H9 (cell line): ENCODE results near the gene CARMIL3. TPM values are rescaled to one million over a fixed set of nuclear protein-coding genes. Genes with fewer than 3 reads are reported as not detected.

Experiments
- DNase-seq: peaks from one replicate; pipeline ENCODE4 v3.0.0-alpha.2; 2017
- H2AFZ ChIP-seq: one replicate; pipeline ENCODE4 v1.6.1; 2013; ENCODE audit warnings: mild to moderate bottlenecking, low read length, control low read depth, moderate library complexity
- H2AK5ac ChIP-seq: 2 replicates; pipeline ENCODE4 v1.6.1; 2013; ENCODE audit warnings: low read length, control low read depth, mixed read lengths; ENCODE audit not compliant: insufficient read length
- H2BK120ac ChIP-seq: one replicate; pipeline ENCODE4 v1.6.1; 2013; ENCODE audit warnings: low read depth, mild to moderate bottlenecking, low read length, control low read depth, inconsistent platforms; ENCODE audit not compliant: poor library complexity, severe bottlenecking
- H2BK12ac ChIP-seq: 2 replicates; pipeline ENCODE4 v1.6.1; 2013; ENCODE audit warnings: low read length, control low read depth, mixed read lengths, low read depth; ENCODE audit not compliant: insufficient read length
- H2BK15ac ChIP-seq: 2 replicates; pipeline ENCODE4 v1.6.1; 2013; ENCODE audit warnings: low read depth, low read length, control low read depth
- H2BK20ac ChIP-seq: one replicate; pipeline ENCODE4 v1.6.1; 2013; ENCODE audit warnings: low read depth, mild to moderate bottlenecking, low read length, control low read depth, inconsistent platforms; ENCODE audit not compliant: poor library complexity, severe bottlenecking
- H2BK5ac ChIP-seq: 2 replicates; pipeline ENCODE4 v1.6.1; 2013; ENCODE audit warnings: low read length, control low read depth, mixed read lengths; ENCODE audit not compliant: insufficient read length
- H3K14ac ChIP-seq: 2 replicates; pipeline ENCODE4 v1.6.1; 2013; ENCODE audit warnings: low read length, control low read depth; ENCODE audit not compliant: insufficient read depth
- H3K18ac ChIP-seq: 2 replicates; pipeline ENCODE4 v1.6.1; 2013; ENCODE audit warnings: low read depth, mild to moderate bottlenecking, mixed read lengths, low read length, control low read depth; ENCODE audit not compliant: insufficient read length
- H3K23ac ChIP-seq: 2 replicates; pipeline ENCODE4 v1.6.1; 2013; ENCODE audit warnings: low read length, control low read depth, mixed read lengths, low read depth; ENCODE audit not compliant: insufficient read length
- H3K23me2 ChIP-seq: 2 replicates; pipeline ENCODE4 v1.6.1; 2013; ENCODE audit warnings: low read depth, mild to moderate bottlenecking, mixed read lengths, low read length, control low read depth; ENCODE audit not compliant: insufficient read length, poor library complexity, severe bottlenecking
- H3K27ac ChIP-seq: 2 replicates; pipeline ENCODE4 v1.5.1; 2013; ENCODE audit warnings: low read length, control low read depth, mixed read lengths, low read depth; ENCODE audit not compliant: insufficient read length
- H3K27me3 ChIP-seq: 2 replicates; pipeline ENCODE4 v1.6.1; 2013; ENCODE audit warnings: low read length, control low read depth, inconsistent platforms; ENCODE audit not compliant: insufficient read depth
- H3K4ac ChIP-seq: 2 replicates; pipeline ENCODE4 v1.6.1; 2013; ENCODE audit warnings: low read depth, mild to moderate bottlenecking, control low read depth, inconsistent platforms, low read length, moderate library complexity
- H3K4me1 ChIP-seq: 2 replicates; pipeline ENCODE4 v1.6.1; 2013; ENCODE audit warnings: low read length, control low read depth, inconsistent platforms; ENCODE audit not compliant: insufficient read depth
- H3K4me2 ChIP-seq: 2 replicates; pipeline ENCODE4 v1.6.1; 2013; ENCODE audit warnings: low read length, control low read depth, mixed read lengths; ENCODE audit not compliant: insufficient read length, insufficient read depth
- H3K56ac ChIP-seq: 2 replicates; pipeline ENCODE4 v1.6.1; 2013; ENCODE audit warnings: low read depth, mild to moderate bottlenecking, mixed read lengths, low read length, control low read depth; ENCODE audit not compliant: insufficient read length
- H3K79me1 ChIP-seq: 2 replicates; pipeline ENCODE4 v1.6.1; 2013; ENCODE audit warnings: low read depth, mild to moderate bottlenecking, moderate library complexity, low read length, control low read depth, inconsistent platforms; ENCODE audit not compliant: insufficient read depth, poor library complexity, severe bottlenecking
- H3K79me2 ChIP-seq: 2 replicates; pipeline ENCODE4 v1.6.1; 2013; ENCODE audit warnings: low read length, control low read depth, inconsistent platforms; ENCODE audit not compliant: insufficient read depth
- H3K9ac ChIP-seq: 2 replicates; pipeline ENCODE4 v1.6.1; 2013; ENCODE audit warnings: low read length, control low read depth, mixed read lengths; ENCODE audit not compliant: insufficient read length; ENCODE audit errors: extremely low read depth
- H3K9me3 ChIP-seq: one replicate; pipeline ENCODE4 v1.6.1; 2013; ENCODE audit warnings: low read depth, low read length, inconsistent platforms; ENCODE audit not compliant: control insufficient read depth
- H3T11ph ChIP-seq: one replicate; pipeline ENCODE4 v1.6.1; 2013; ENCODE audit warnings: mild to moderate bottlenecking, low read length, control low read depth, inconsistent platforms
- H4K20me1 ChIP-seq: one replicate; pipeline ENCODE4 v1.6.1; 2013; ENCODE audit not compliant: control insufficient read depth, insufficient read length, insufficient read depth
- H4K5ac ChIP-seq: 2 replicates; pipeline ENCODE4 v1.6.1; 2013; ENCODE audit warnings: low read depth, mild to moderate bottlenecking, mixed read lengths, low read length, control low read depth; ENCODE audit not compliant: insufficient read length
- H4K8ac ChIP-seq: replicated peaks from 2 replicates; pipeline ENCODE4 v1.6.1; 2013; ENCODE audit warnings: low read length, control low read depth, mixed read lengths, low read depth; ENCODE audit not compliant: insufficient read length
- H4K91ac ChIP-seq: 2 replicates; pipeline ENCODE4 v1.6.1; 2013; ENCODE audit warnings: low read depth, mild to moderate bottlenecking, moderate library complexity, mixed read lengths, low read length, control low read depth; ENCODE audit not compliant: insufficient read length
- H3K27ac Mint-ChIP-seq, 3 experiments: 2 replicates in 2 of 3; 3 replicates in 1 of 3; pipeline ENCODE4 v1.8.0; 2020 to 2021; ENCODE audit warnings: mixed read lengths in 3 of 3, mild to moderate bottlenecking in 1 of 3, moderate library complexity in 1 of 3
- H3K27me3 Mint-ChIP-seq: 2 replicates; pipeline ENCODE4 v1.8.0; 2021; ENCODE audit warnings: low read depth, mild to moderate bottlenecking, moderate library complexity, mixed read lengths
- H3K36me3 Mint-ChIP-seq, 3 experiments: 2 replicates in 2 of 3; 3 replicates in 1 of 3; pipeline ENCODE4 v1.8.0; 2020 to 2021; ENCODE audit warnings: low read depth in 3 of 3, mixed read lengths in 3 of 3; ENCODE audit not compliant: insufficient read depth in 1 of 3
- H3K4me1 Mint-ChIP-seq, 2 experiments: 2 replicates each; pipeline ENCODE4 v1.8.0; 2020; ENCODE audit warnings: mixed read lengths in 2 of 2
- H3K4me3 Mint-ChIP-seq, 2 experiments: 2 replicates in 1 of 2; 3 replicates in 1 of 2; pipeline ENCODE4 v1.8.0; 2020 to 2021; ENCODE audit warnings: mild to moderate bottlenecking in 2 of 2, mixed read lengths in 2 of 2, moderate library complexity in 1 of 2
- H3K9me3 Mint-ChIP-seq, 2 experiments: 2 replicates in 1 of 2; 3 replicates in 1 of 2; pipeline ENCODE4 v1.8.0; 2020; ENCODE audit warnings: mild to moderate bottlenecking in 2 of 2, mixed read lengths in 2 of 2, moderate library complexity in 1 of 2
- CTCF ChIP-seq: fragments of 200-600 bp; sonication (generic); conservative IDR thresholded peaks from 3 replicates; pipeline ENCODE4 v1.8.0; 2021; ENCODE audit warnings: antibody characterized with exemption, mild to moderate bottlenecking
- WGBS: extraction: QIAGEN DNeasy Blood & Tissue Kit; methylation state at CpG from one replicate; pipeline ENCODE4 v1.1.7; 2013; ENCODE audit warnings: missing lambda C conversion rate, low lambda C conversion rate, mixed read lengths; ENCODE audit not compliant: insufficient read length; ENCODE audit errors: extremely low coverage; 5-methylcytosine and 5-hydroxymethylcytosine counted together
- total RNA-seq: library from RNA; stranded (reverse); gene quantifications from 2 replicates; pipeline ENCODE4 v1.2.1, GENCODE V29; 2021

Gene CARMIL3
- total RNA-seq, 1 experiment from 2014 or later = 5.8 TPM

GRCh38 chr14:24067133-24068082, 15.6 kb downstream of the CARMIL3 start:
- no peak overlapping the region for H3K4me2 ChIP-seq
- no peak overlapping the region for H2BK15ac ChIP-seq
- H4K20me1 ChIP-seq = no peaks in the 10 kb centered on the region
- H2BK12ac ChIP-seq = no peak overlapping the region
- H2AFZ ChIP-seq = no peak overlapping the region
- no peak overlapping the region for H3K9ac ChIP-seq
- H3K4me1 Mint-ChIP-seq = 0 out of 4 replicates have a peak, but pooled peaks cover 0 to 3% of the 10 kb centered on the region in 2 experiments
- no peak overlapping the region; a peak in 2 of 7 replicates for H3K27ac Mint-ChIP-seq
- no peak overlapping the region for H3K4ac ChIP-seq
- H2BK20ac ChIP-seq = no peak overlapping the region
- H3K18ac ChIP-seq = no peak overlapping the region
- no peaks in the 10 kb centered on the region for H3K79me2 ChIP-seq
- no peak overlapping the region for H3K23ac ChIP-seq
- H3K4me1 ChIP-seq = no peaks in the 10 kb centered on the region
- H2BK5ac ChIP-seq = no peak overlapping the region
- H3K23me2 ChIP-seq = no peaks in the 10 kb centered on the region
- H3K27me3 ChIP-seq = no peaks in the 10 kb centered on the region
- no peak overlapping the region for H3K56ac ChIP-seq
- H3K27me3 Mint-ChIP-seq = no peaks in the 10 kb centered on the region; the same call in none of the 2 replicates
- no peaks in the 10 kb centered on the region for H3K9me3 ChIP-seq
- H3T11ph ChIP-seq = no peak overlapping the region
- H3K9me3 Mint-ChIP-seq = no peaks in the 10 kb centered on the region
- no peaks in the 10 kb centered on the region for H3K79me1 ChIP-seq
- H2BK120ac ChIP-seq = no peak overlapping the region
- DNase-seq = no peak
- no peak overlapping the region for H3K14ac ChIP-seq
- WGBS = no CpG with 5 or more reads among the region's 12 CpGs
- no peak overlapping the region for H4K8ac ChIP-seq
- no peak overlapping the region for H4K91ac ChIP-seq
- H2AK5ac ChIP-seq = no peak overlapping the region
- no peaks in the 10 kb centered on the region; a peak in 1 of 7 replicates for H3K36me3 Mint-ChIP-seq
- H3K4me3 Mint-ChIP-seq = no peak overlapping the region
- no peak overlapping the region for H4K5ac ChIP-seq
- no peak for TF ChIP-seq CTCF
- H3K27ac ChIP-seq = no peak overlapping the region
